GDM1 (cell line): ENCODE results near the gene SETMAR.
A peak's percentile ranks its signal among the peaks of the same experiment; 100 is the strongest.
"Not testable (repeated sequence)": the region's sequence is repeated elsewhere in the genome, so short reads cannot be mapped to it uniquely, and the experiment has no call there.

Experiments used
- DNase-seq: peaks from one replicate; lab custom pipeline; 2025; lab: John Stamatoyannopoulos, UW

The SETMAR gene

GRCh38 chr3:4303187-4304123, at the start of gene SETMAR:
Gene SETMAR (plus strand): TSS chr3:4303369. CDS start chr3:4303371, 2 bp downstream.
- DNase-seq = peak; percentile 79

DNA sequence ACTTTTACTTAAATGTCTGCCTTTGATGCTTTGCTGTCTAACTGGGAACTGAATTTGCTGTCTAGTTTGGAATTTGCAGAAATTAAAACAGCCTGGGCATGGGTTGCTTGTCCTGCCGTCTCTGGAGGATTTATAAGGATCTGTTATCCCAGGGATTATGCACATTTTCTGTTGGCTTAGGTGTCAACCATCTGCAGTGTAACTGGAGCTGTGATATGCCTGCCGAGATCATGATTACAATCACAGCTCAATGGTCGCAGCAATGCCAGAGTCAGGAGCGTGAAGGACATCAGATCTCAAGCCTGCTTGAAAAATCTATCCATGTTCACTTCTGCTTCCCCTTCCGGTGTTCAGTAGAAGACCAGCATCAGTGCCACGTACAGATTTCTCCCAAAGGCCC, 41.8 kb upstream of the SETMAR start:
- no peak for DNase-seq

DNA sequence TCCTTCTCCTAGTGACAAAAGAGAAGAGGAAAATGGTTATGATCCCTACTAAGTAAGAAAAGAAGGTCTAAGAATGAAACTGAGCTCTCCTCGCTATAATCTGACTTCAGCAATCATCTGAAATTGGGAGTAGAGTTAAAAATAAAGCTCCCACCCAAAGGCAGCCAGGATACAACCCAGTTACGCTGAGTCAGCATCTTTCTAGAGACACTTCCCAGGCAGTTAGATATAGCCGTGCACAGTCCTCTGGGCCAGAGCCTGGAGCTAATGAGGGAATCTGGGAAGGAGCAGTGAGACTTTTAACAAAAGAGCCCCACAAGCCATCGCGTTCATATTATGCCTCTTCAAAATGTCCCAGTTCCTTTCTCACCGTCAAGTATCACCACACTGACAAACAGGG, 39.1 kb upstream of the SETMAR start:
- DNase-seq = no peak

DNA sequence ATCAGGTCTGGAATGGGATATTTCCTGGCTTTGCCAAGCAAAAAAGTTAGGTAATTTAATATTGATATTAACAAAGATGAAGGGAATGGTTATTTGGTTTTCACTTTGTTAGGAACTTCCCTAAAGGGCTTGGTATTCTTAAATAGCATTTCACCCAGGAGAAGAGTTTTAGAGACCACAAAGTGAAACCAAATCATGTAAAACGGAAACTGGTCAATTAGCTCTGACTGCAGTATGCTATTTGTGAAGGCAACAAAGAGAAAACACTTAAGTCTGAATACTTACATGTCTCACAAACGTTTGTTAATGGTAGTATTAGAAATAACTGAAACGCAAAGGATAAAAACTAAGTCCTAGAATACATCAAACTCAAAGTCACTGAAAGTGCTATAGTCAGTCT, 32.4 kb upstream of the SETMAR start:
- peak; percentile 3 for DNase-seq

GRCh38 chr3:4271834-4272233, 31.3 kb upstream of the SETMAR start:
- no peak for DNase-seq

- no peak for DNase-seq
Measured at GRCh38 chr3:4279516-4280105, 23.6 kb upstream of the SETMAR start.

GRCh38 chr3:4281991-4282390, 21.2 kb upstream of the SETMAR start:
- no peak for DNase-seq

GRCh38 chr3:4284865-4285264, 18.3 kb upstream of the SETMAR start:
- no peak for DNase-seq

DNA sequence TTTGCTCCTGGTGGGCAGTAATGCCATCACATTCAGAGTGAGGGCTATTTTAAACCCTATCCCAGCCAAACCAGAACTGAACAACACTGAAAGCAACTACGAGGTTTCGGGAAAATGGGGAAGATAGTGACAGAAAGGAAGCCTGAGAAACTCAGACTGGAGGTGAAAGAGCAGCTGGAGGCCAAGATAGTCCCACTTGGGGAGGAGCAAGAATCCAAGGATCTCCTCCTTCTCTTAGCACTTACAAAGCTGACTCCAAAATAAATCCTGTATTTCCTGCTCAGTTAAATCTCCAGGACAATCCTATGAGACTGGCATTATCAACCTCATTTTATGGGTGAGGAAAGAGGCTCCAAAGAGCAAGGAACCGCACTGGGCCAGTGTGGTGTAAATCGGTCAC, 14.1 kb upstream of the SETMAR start:
- no peak for DNase-seq

- peak; percentile 13 for DNase-seq
Measured at GRCh38 chr3:4290272-4290893, 12.8 kb upstream of the SETMAR start.

GRCh38 chr3:4292301-4292700, 10.9 kb upstream of the SETMAR start:
- DNase-seq = no peak

DNA sequence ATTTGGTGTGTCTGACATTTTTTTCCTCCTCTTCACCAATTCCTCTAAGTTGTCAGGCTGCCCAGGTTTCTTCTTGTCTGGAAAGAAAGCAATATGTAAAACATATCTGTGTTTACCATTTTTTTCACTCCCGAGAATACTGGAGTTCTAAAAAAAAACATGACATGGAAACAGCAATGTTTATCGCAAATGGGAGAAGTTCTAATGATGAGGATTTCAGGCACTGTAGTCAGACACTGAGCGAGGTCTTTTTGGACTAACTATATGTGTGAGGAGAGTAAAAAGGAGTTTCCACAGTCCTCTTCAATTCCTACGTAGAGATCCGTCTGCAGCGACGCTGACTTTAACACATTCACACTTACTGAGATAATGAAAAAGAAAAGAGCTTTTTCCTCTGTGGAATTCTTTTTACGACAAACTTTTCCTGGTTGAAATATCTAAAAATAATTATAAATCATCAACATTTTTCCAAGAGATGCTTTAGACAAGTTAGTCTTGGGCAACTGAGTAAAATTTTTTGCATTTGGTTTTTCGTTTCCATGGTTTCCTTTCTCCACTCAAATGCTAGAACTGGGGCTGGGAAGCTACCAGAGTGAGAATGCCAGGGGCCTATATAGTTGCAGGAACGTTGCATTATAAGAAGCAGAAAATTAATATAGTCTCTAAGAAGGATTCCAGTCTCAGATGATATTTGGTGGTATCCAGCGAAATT, 8.4 kb upstream of the SETMAR start:
- no peak for DNase-seq

DNA sequence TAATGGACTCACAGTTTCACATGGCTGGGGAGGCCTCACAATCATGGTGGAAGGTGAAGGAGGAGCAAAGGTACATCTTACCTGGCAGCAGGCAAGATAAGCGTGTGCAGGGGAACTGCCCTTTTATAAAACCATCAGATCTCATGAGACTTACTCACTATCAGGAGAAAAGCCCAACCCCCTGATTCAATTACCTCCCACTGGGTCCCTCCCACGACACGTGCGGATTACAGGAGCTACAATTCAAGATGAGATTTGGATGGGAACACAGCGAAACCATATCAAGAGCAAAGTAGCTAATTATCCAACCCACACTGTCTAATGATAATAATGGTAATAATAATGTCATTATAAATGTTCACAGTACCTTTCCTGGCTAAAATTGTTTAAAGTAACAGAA, 6.7 kb upstream of the SETMAR start:
- DNase-seq = not testable (repeated sequence)

DNA sequence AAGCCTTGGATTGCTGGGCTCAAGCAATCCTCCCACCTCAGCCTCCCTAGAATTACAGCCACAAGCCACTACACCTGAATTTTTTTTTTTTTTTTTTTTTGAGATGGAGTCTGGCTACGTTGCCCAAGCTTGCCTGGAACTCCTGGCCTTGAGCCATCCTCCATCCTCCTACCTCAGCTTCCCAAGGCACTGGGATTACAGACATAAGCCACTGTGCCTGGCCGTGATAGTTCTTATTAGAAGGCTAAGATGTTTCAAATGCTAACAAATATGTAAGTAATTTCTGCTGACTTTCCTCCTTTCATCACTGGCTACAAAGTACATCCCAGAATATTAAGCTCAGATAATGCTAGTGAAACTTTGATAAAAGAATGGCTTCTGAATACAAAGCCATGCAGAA, 5.7 kb upstream of the SETMAR start:
- no peak for DNase-seq

GRCh38 chr3:4302747-4303146, 422 bp upstream of the SETMAR start:
- no peak for DNase-seq

- DNase-seq = not testable (repeated sequence)
Measured at GRCh38 chr3:4305210-4305609, 2.0 kb downstream of the SETMAR start.

DNA sequence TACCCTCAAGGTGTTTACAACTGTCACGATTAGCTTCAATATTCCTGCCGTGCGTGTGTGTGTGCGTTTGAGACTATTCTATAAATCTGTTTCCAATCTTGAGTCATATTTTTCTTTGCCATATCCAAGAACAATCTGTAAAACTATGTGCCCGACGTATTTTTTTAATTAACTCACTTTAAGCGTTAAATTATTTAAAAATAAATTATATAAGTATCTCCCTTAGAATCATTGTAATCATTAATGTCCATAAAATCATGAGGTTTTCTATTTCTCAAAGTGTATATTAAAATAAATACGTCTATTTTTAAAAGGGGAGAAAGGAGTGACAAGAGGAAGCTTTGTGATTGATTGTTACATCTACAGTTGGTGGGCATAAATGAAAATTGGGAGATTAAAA, 2.9 kb downstream of the SETMAR start:
- no peak for DNase-seq

DNA sequence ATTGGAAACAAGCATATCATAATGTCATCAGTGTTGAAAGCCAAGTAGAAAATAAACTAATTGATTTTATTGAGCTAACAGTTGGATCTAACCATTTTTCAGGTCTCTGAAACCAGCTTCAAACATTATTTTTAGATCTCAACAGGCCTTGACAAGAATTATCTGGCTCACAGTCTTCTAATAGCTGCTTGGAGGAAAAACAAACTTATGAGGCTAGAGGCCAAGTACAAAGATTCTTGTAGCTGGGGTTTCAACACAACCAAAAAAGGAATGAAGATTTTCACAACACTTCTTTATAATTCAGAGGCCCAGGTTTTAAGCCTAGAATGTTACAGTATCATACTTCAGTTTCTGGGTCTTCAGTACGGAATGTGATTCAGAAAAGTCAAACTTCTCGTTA, 3.7 kb downstream of the SETMAR start:
- DNase-seq = no peak

GRCh38 chr3:4309491-4310128, 6.4 kb downstream of the SETMAR start:
- DNase-seq = peak; percentile 18

DNA sequence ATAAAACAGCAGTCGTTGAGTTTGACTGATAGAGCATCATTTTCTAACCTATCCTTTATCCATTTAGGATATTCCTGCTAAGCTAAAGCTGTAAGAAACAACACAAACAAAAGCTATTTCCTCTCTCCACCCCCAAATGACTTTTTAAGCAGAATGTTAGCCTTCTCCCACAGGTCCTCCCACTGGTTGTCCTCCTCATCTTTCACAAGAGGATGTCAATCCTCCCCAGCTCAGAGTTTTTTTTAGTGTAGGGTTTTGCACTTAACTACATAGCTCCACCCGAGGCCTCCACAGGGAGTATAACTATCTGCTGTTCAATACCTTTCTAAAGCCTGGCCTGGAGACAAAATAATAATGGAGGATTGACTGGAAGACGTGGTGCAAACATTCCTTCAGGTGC, 7.8 kb downstream of the SETMAR start:
- no peak for DNase-seq

DNA sequence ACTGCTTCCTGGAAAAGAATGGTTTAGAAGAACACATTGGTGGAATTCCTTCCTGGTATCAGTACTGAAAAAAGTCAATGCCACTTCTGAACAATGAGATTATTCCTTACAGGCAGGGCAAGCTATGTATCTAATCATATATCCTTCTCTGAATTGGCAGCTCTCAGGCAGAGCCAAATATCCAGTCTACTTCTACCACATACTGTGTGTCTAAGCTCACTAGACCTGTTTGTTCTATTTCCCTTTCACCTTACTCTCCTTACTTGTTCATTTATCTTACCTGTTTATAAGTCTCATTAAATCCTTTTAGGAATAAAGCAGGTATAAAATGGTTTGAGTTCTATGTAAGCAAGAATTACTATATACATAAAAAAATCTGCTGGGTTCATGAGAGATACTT, 8.3 kb downstream of the SETMAR start:
- DNase-seq = no peak
